Breast epithelium (tissue), 3 donors: Measurements from ENCODE around the gene NAA38.

ENCODE experiments used
- POLR2A ChIP-seq: fragments of 450-650 bp; IDR thresholded peaks from one replicate; pipeline ENCODE4 v1.6.1; 2016; ENCODE audit warnings: antibody characterized with exemption, mild to moderate bottlenecking, moderate library complexity
- POLR2AphosphoS5 ChIP-seq, 3 donors: sonication (generic); formaldehyde crosslinking; IDR thresholded peaks; one replicate each; pipeline ENCODE4 v1.6.1; 2017; ENCODE audit warnings: antibody characterized with exemption in 3 of 3
- TF ChIP-seq, protein P1 (sequence below), 3 donors: fragments of 450-650 bp; IDR thresholded peaks; one replicate each; pipeline ENCODE4 v1.5.1; 2016 to 2017; ENCODE audit warnings: antibody characterized with exemption in 3 of 3, mild to moderate bottlenecking in 3 of 3, moderate library complexity in 3 of 3

DNA sequence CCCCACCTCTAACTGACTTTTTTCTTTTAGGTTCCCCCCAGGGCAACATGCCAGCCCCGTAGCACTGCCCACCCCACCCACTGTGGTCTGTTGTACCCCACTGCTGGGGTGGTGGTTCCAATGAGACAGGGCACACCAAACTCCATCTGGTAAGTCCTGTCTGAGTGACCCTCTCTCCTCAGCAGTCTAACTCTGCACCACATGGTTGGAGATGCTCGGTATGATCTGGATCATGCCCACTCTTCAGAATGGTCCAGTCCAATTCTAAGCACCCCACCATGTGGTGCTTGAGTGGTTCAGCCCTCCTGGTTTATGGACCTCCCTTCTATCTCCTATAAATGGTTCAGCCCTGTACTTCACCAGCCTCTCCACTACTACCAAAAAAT is 17.5 kb downstream of the NAA38 start:
- TF ChIP-seq POLR2AphosphoS5 (IDR thresholded peaks at IDR 0.05) (no peak), POLR2A (no peak)
- TF ChIP-seq, protein P1, sequence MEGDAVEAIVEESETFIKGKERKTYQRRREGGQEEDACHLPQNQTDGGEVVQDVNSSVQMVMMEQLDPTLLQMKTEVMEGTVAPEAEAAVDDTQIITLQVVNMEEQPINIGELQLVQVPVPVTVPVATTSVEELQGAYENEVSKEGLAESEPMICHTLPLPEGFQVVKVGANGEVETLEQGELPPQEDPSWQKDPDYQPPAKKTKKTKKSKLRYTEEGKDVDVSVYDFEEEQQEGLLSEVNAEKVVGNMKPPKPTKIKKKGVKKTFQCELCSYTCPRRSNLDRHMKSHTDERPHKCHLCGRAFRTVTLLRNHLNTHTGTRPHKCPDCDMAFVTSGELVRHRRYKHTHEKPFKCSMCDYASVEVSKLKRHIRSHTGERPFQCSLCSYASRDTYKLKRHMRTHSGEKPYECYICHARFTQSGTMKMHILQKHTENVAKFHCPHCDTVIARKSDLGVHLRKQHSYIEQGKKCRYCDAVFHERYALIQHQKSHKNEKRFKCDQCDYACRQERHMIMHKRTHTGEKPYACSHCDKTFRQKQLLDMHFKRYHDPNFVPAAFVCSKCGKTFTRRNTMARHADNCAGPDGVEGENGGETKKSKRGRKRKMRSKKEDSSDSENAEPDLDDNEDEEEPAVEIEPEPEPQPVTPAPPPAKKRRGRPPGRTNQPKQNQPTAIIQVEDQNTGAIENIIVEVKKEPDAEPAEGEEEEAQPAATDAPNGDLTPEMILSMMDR (IDR thresholded peaks at IDR 0.05), result no peak
